Stimulated activated CD4-positive, alpha-beta T cell treated with anti-CD3 and anti-CD28 coated beads, Interleukin-2, amount 100 ng/mL, for 4 hours (primary cell): ENCODE data around the gene PCBP3.
"Not testable (repeated sequence)": the region's sequence is repeated elsewhere in the genome, so short reads cannot be mapped to it uniquely, and the experiment has no call there.

ENCODE experiments used
- DNase-seq: peaks from one replicate; pipeline ENCODE4 v3.0.0-alpha.2; 2020; ENCODE audit warnings: low read depth

PCBP3 gene

DNA sequence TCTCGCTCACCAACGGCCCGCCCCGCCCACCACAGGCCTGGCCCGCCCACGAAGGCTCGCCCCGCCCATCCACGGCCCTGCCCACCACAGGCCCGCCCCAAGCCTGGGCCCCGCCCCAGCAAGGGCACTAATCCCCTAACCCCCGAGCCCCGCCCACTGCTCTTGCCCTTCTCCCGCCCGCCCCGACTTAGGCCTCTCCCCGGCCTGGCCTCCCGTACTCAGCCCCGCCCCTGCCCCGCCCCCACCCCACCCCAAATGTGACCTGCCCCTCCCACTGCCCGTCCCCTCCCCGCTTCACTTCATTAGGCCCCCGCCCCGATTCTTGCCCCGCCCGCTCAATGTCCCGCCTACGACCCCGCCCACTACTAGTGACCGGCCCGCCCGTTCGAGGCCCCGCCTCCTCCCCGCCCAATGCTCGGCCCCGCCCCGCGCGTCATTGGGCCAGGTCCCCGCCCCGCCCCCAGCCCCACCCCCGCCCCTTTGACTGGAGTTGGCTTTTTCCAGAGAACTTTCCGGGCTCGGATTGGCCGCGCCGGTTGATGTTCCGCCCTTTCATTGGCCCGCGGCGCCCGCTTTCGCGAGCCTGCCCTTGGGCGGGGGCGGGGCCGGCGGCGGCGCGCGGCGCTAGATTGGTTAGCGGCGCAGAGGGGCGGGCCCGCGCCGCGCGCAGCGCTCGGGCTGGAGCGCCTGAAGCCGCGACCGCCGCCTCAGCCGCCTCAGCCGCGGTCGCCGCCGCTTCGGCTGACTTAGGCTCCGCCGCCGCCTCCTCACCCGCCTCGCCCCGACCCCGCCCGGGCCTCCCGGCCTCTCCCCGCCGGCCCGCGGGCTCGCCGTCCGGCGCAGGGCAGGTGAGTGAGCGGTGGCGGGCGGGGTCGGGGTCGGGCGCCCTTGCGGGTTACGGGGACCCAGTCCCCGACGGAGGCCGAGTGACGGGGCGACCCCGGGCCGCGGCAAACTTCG lies at the start of gene PCBP3:
TSS of gene PCBP3 (plus strand) at position 705 of the 960 bp plus-strand sequence. CDS start 206,361 bp downstream, outside the sequence.
- DNase-seq = peak; percentile 94

GRCh38 chr21:45594721-45595489 lies 48.6 kb upstream of the PCBP3 start:
- no peak for DNase-seq

DNA sequence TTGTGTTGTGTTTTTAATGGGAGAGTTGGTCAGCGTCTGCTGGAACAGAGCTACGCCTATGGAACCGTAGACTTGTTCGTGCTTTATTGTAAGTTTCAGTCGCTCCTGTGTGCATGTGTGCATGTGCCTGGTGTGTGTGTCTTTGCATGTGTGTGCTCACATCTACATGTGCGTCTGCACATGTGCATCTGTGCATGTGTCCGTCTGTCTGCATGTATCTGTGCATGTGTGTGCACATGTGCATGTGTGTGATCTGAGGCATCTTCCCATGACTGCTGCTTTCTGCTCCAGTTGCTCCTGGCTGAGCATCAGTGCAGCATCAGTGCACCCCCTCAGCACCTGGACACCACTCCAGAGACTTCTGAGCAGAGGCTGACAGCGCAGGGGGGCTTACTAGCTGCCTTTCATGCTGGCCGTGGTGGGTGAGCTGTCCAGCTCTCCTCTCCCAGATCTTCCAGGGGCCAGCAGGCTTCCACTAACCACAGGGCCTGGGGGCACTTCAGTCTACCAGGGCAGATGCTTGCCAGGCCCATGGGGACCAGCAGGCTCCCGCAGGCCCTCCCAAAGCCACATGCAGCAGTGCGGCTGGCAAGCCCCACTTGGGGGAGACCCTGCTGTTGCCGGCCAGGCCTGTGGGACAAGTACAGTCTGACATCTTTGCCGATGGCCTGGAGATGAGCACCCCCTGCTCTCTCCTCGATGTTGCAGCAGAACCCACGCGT lies 47.8 kb upstream of the PCBP3 start:
- DNase-seq = no peak

DNA sequence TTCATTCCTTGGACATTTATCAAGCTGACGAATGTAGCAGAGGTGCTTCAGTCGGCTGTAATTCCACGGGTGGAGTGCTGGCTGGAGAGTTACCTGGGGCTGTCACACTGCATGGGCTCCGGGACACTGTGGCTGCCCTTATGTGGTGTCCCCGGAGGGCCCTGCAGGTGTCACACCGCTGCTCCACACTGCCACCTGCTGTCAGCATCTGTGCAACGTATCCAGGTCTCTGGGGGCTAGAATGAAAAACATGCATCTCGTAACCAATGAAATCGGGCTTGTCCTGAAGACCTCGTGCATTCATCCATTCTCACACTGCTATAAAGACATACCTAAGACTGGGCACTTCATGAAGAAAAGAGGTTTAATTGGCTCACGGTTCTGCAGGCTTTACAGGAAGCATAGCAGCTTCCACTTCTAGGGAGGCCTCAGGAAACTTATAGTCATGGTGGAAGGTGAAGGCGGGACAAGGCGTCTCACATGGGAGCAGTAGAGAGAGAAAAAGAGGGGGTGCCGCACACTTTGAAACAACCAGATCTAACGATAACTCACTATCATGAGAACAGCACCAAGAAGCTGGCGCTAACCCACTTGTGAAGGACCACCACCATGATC lies 46.7 kb upstream of the PCBP3 start:
- peak; percentile 79 for DNase-seq

GRCh38 chr21:45598109-45598508 lies 45.4 kb upstream of the PCBP3 start:
- no peak for DNase-seq

DNA sequence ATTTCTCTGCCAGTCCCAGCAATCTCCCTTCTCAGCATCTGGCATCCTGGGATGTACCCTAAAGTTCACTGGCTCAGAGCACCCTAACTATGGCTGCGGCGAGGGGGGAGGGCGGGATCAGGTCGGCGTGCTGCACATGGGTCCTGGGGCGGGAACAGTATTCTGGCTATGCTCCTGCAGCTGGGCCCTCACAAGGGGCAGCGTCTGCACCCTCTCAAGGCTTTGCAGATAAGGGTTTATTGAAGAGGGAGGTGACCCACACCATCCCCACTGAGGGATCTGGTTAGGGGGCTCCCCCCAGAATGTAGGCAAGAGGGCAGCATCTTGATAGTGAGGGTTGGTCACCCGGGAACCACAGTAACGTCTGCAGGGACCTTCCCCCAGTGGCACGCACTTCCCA lies 44.9 kb upstream of the PCBP3 start:
- no peak for DNase-seq

DNA sequence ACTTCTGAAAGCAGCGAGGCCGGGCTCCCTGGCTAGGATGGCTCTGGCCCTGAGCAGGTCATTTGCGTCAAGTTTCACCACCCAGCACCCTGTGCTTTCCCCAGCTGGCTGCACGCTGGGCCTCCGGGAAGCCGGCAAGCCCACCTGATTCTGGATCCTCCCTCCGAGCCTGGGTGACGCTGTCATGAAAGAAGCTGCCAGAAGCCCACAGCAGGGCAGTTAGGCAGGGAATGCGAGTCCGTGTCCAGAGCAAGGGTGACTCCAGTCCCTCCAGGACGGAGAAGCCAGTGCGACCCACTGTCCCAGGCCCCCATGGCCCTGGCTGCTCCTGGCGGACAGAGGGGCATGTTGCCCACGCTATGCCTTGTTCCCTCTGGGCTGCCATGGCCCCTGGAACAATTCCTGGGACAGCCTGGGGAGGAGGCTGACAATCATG lies 44.4 kb upstream of the PCBP3 start:
- DNase-seq = no peak

DNA sequence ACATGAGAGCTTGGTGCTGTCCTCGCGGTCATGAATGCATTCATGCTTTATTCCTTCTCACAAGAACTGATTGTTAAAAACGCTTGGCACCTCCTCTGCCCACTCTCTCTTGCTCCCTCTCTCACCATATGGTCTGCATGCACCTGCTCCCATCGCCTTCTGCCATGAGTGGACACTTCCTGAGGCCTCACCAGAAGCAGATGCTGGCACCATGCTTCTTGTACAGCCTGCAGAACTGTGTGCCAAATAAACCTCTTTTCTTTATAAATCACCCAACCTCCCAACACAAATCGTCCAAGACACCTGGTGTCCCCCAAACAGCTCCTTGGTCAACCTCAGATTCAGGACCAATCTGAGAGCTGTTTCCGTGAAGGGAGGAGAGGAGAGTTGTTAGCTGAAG lies 43.3 kb upstream of the PCBP3 start:
- DNase-seq = no peak

GRCh38 chr21:45601551-45601950 lies 42.0 kb upstream of the PCBP3 start:
- no peak for DNase-seq

GRCh38 chr21:45602106-45602505 lies 41.4 kb upstream of the PCBP3 start:
- no peak for DNase-seq

GRCh38 chr21:45603481-45603880 lies 40.0 kb upstream of the PCBP3 start:
- DNase-seq = no peak

DNA sequence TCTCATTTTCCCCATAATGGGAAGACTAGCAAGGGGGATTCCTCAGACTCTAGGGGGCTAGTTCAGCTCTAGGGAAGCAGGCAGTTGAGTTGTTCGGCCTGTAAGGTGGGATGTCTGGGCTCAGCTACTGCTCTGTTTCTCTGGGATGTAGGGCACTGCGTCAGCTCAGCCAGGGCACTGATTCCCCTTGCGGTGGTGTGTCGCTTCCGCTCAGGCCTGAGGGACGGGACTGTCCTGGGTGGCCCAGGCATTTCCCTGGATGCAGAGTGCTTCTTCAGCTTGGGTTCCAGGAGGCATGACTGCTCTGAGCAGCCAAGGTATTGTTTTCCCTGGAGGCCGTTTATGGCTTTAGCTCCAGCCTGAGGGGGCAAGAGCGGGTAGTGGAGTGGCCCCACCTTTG lies 38.8 kb upstream of the PCBP3 start:
- not testable (repeated sequence) for DNase-seq

DNA sequence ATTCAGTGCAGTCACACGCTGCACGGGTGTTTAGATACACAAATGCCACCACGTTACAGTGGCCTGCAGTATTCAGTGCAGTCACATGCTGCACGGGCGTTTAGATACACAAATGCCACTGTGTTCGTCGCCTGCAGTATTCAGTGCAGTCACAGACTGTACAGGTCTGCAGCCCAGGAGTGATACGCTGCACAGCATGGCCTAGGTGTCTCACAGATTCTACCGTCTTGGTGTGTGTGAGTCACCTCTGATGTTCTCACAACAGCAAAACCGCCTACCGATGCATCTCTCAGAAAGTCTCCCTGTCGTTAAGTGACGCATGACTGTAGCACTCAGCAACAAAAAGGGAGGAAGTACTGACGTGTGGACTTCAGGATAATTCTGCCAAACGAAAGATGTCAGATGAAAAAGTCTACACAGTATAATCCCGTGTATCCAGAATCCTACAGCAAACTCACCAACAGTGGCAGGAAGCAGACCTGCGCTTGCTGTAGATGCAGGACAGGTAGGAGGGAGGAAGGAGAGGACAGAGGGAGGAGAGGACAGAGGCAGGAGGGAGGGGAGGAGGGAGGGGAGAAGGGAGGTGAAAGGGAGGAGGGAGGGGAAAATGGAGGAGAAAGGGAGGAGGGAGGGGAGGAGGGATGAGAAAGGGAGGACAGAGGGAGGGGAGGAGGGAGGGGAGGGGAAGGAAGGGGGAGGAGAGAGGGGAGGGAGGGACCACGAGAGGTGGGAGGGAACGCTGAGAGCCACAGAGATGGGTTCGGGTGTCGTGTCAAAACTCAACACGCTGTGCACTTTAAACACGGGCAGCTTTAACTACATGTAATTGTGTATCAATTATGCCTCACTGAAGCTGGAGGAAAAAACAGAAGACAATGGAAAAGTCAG lies 36.3 kb upstream of the PCBP3 start:
- peak; percentile 59 for DNase-seq

GRCh38 chr21:45607909-45608295 lies 35.6 kb upstream of the PCBP3 start:
- no peak for DNase-seq

DNA sequence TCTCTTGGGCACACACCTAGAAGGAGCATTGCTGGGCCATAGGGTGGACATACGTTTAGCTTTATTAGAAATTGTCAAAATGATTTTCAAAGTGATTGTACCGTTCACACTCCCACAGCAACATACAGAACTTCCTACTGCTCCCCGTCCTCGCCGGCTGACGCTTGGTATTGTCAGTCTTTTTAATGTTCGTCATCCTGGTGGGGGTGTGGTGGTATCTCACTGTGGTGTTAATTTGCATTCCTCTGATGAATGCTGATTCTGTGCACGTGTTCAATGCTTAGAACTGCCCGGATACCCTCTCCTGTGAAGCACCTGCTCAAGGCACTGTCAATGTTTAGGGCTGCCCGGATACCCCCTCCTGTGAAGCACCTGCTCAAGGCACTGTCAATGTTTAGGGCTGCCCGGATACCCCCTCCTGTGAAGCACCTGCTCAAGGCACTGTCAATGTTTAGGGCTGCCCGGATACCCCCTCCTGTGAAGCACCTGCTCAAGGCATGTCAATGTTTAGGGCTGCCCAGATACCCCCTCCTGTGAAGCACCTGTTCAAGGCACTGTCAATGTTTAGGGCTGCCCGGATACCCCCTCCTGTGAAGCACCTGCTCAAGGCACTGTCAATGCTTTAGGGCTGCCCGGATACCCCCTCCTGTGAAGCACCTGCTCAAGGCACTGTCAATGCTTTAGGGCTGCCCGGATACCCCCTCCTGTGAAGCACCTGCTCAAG lies 34.6 kb upstream of the PCBP3 start:
- DNase-seq = not testable (repeated sequence)

DNA sequence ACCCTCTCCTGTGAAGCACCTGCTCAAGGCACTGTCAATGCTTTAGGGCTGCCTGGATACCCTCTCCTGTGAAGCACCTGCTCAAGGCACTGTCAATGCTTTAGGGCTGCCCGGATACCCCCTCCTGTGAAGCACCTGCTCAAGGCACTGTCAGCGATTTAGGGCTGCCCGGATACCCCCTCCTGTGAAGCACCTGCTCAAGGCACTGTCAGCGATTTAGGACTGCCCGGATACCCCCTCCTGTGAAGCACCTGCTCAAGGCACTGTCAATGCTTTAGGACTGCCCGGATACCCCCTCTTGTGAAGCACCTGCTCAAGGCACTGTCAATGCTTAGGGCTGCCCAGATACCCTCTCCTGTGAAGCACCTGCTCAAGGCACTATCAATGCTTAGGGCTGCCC lies 33.9 kb upstream of the PCBP3 start:
- DNase-seq = not testable (repeated sequence)

GRCh38 chr21:45611296-45611695 lies 32.2 kb upstream of the PCBP3 start:
- DNase-seq = no peak

DNA sequence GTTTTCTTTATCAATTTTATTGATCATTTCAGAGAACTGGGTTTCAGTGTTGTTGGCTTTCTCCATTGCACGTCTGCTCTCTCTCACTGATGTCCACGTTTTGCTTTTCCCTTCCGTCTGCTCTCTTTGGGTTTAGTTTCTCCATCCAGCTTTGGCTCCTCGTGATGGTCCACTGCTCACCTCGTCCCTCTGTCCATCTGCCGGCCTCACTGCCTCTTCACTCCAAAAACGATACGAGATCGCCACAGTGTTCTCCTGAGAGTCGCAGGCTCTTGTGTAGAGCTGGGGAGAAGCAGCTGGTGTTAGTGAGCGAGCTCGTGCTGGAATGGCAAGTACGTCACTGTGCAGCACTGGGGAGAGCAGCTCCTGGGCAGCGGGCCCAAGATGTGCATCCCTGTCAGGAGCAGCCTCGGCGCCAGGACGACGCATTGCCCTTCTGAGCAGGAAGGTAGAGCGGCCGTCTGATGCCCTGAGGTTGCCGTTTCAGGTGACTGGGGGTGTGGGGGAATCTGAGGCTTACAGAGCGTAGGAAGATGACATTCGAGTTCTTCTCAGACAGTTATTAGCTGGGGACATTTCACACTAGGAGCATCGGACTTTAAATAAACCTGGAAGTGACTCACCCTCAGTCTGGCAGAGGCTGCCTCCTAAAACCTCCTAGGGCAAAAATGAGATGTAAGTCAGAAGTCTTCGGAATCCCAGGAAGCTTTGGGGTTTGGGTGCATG lies 31.4 kb upstream of the PCBP3 start:
- DNase-seq = no peak

- DNase-seq = not testable (repeated sequence)
Observed at GRCh38 chr21:45612665-45613019, 30.9 kb upstream of the PCBP3 start.

DNA sequence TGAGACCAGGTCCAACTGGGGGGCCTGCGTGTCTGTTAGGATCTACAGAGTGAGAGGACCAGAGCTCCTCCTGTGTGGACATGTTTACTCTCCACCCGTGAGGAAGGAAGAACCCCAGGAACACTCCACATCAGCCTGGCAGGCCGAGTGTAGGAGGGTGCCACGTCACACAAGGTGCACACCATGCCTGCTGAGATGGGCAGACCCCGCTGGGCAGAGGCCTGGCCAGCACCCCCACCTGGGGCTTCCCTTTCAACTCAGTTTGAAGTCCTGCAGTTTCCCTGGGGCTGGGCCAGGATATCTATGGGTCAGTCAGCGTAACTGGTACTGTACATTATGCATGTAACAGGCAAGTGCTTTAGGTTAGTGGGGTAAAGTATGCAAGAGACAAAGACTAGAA lies 30.1 kb upstream of the PCBP3 start:
- DNase-seq = no peak
